ENCODE results near the gene ZNF439.

DNA sequence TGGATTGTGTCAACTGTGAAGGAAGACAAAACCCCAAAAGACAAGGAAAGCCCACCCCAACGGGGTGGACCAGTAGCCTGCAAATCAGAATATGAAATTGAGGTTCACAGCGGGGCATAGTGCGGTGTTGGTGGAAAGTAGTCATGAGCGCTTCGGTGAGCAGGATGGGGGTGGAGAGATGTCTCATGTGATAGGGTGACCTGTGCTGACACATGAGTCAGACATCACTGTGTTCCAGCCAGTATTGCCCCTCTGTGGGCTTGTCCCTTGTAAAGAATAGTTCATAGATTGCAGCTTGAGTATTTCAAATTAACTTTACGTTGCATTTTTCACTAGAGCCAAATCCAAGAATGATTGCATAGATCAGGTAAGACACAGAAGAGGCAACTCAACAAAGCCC is 46.3 kb downstream of the ZNF439 start:
- TF ChIP-seq, protein P1, sequence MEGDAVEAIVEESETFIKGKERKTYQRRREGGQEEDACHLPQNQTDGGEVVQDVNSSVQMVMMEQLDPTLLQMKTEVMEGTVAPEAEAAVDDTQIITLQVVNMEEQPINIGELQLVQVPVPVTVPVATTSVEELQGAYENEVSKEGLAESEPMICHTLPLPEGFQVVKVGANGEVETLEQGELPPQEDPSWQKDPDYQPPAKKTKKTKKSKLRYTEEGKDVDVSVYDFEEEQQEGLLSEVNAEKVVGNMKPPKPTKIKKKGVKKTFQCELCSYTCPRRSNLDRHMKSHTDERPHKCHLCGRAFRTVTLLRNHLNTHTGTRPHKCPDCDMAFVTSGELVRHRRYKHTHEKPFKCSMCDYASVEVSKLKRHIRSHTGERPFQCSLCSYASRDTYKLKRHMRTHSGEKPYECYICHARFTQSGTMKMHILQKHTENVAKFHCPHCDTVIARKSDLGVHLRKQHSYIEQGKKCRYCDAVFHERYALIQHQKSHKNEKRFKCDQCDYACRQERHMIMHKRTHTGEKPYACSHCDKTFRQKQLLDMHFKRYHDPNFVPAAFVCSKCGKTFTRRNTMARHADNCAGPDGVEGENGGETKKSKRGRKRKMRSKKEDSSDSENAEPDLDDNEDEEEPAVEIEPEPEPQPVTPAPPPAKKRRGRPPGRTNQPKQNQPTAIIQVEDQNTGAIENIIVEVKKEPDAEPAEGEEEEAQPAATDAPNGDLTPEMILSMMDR (IDR thresholded peaks at IDR 0.05), result no peak
- TF ChIP-seq EZH2phosphoT487 (IDR thresholded peaks at IDR 0.05) (no peak), EZH2 (IDR thresholded peaks at IDR 0.05) (no peak)
